Upper lobe of right lung (tissue), 1 donor: ENCODE results near the gene ARL4A. TPM values are rescaled to one million over a fixed set of nuclear protein-coding genes. Genes with fewer than 3 reads are reported as not detected.
"Not testable (repeated sequence)": the region's sequence is repeated elsewhere in the genome, so short reads cannot be mapped to it uniquely, and the experiment has no call there.

Source experiments
- ATAC-seq: fragments of 200-7000 bp; cut with Tn5 transposase; one replicate; pipeline ENCODE4 v1.9.1; 2020; ENCODE audit warnings: mild to moderate bottlenecking, moderate library complexity
- DNase-seq: peaks from one replicate; pipeline ENCODE4 v3.0.0-alpha.2; 2020
- H3K27ac ChIP-seq: fragments of 200-600 bp; one replicate; pipeline ENCODE4 v1.8.0; 2022
- H3K27me3 ChIP-seq: fragments of 200-600 bp; one replicate; pipeline ENCODE4 v1.8.0; 2022; ENCODE audit warnings: mild to moderate bottlenecking
- H3K36me3 ChIP-seq: fragments of 200-600 bp; one replicate; pipeline ENCODE4 v1.8.0; 2022
- H3K4me1 ChIP-seq: fragments of 200-600 bp; one replicate; pipeline ENCODE4 v1.8.0; 2022
- H3K4me3 ChIP-seq: fragments of 200-600 bp; one replicate; pipeline ENCODE4 v1.8.0; 2022; ENCODE audit warnings: mild to moderate bottlenecking
- H3K9me3 ChIP-seq: fragments of 200-600 bp; one replicate; pipeline ENCODE4 v1.8.0; 2022
- CTCF ChIP-seq: fragments of 200-600 bp; IDR thresholded peaks from one replicate; pipeline ENCODE4 v1.8.0; 2022; ENCODE audit warnings: antibody characterized with exemption
- intact Hi-C: fragments of 100-400 bp; cut with DNase I; formaldehyde crosslinking; loops from one replicate; pipeline ENCODE4 v1.11.0; 2022
- total RNA-seq: library from RNA; stranded (reverse); fragmentation: NEBNext Ultra II Directional; extraction: Animal tissue kit (Norgen Biotek cat#: 25700); gene quantifications from one replicate; pipeline ENCODE4 v1.2.1, GENCODE V29; 2021
- donor health status: DM: no; HTN: yes; CAD: no; lungs with severe emphysema.

ARL4A gene
- total RNA-seq, 1 donor from 2014 or later: 35.6 TPM

GRCh38 chr7:12690041-12690878, 2.8 kb downstream of the ARL4A start:
- ATAC-seq (no peak), DNase-seq (no peak)
- intact Hi-C loops: no loop called here
- no peaks in the 10 kb centered on the region for H3K27me3 ChIP-seq
- H3K36me3 ChIP-seq: no peaks in the 10 kb centered on the region
- no peak for TF ChIP-seq CTCF
- peaks cover 8% of the 10 kb centered on the region for H3K4me1 ChIP-seq
- no peaks in the 10 kb centered on the region for H3K9me3 ChIP-seq
- no peak overlapping the region for H3K27ac ChIP-seq
- H3K4me3 ChIP-seq: peak overlapping the region; percentile 89

- ATAC-seq, H3K9me3 ChIP-seq, intact Hi-C loops, H3K27me3 ChIP-seq, H3K4me1 ChIP-seq, H3K36me3 ChIP-seq, DNase-seq, H3K27ac ChIP-seq: not testable (repeated sequence)
- H3K4me3 ChIP-seq: peak overlapping the region; percentile 89
Observed at GRCh38 chr7:12691388-12691787, 4.0 kb downstream of the ARL4A start.

GRCh38 chr7:12692035-12692434, 4.6 kb downstream of the ARL4A start:
- H3K27me3 ChIP-seq: no peaks in the 10 kb centered on the region
- H3K4me3 ChIP-seq: no peak overlapping the region
- no peak overlapping the region for H3K27ac ChIP-seq
- no peak for TF ChIP-seq CTCF
- H3K9me3 ChIP-seq: no peaks in the 10 kb centered on the region
- intact Hi-C loops: no loop called here
- no peaks in the 10 kb centered on the region for H3K36me3 ChIP-seq
- no peak for DNase-seq
- H3K4me1 ChIP-seq: peaks cover 8% of the 10 kb centered on the region
- ATAC-seq: no peak

GRCh38 chr7:12692479-12693259, 5.2 kb downstream of the ARL4A start:
- H3K36me3 ChIP-seq: no peaks in the 10 kb centered on the region
- ATAC-seq (no peak), DNase-seq (no peak)
- H3K4me1 ChIP-seq: peaks cover 8% of the 10 kb centered on the region
- intact Hi-C loops: no loop called here
- no peak for TF ChIP-seq CTCF
- no peaks in the 10 kb centered on the region for H3K9me3 ChIP-seq
- no peak overlapping the region for H3K27ac ChIP-seq
- H3K27me3 ChIP-seq: no peaks in the 10 kb centered on the region
- H3K4me3 ChIP-seq: no peak overlapping the region

GRCh38 chr7:12694817-12695216, 7.4 kb downstream of the ARL4A start:
- Histone ChIP-seq H3K27me3 (no peaks in the 10 kb centered on the region), H3K36me3 (no peaks in the 10 kb centered on the region), H3K4me3 (no peak overlapping the region), H3K4me1 (peaks cover 8% of the 10 kb centered on the region), H3K27ac (no peak overlapping the region), H3K9me3 (no peaks in the 10 kb centered on the region)
- DNase-seq (no peak), ATAC-seq (no peak)
- intact Hi-C loops: no loop called here
- no peak for TF ChIP-seq CTCF

GRCh38 chr7:12695965-12696364, 8.5 kb downstream of the ARL4A start:
- Histone ChIP-seq H3K9me3 (no peaks in the 10 kb centered on the region), H3K27ac (no peak overlapping the region), H3K4me1 (peaks cover 6% of the 10 kb centered on the region), H3K4me3 (no peak overlapping the region), H3K36me3 (no peaks in the 10 kb centered on the region), H3K27me3 (no peaks in the 10 kb centered on the region)
- no peak for DNase-seq
- TF ChIP-seq CTCF: no peak
- intact Hi-C loops: no loop called here
- no peak for ATAC-seq
